IMR-90 (cell line): ENCODE results near the gene E4F1. TPM values are rescaled to one million over a fixed set of nuclear protein-coding genes. Genes with fewer than 3 reads are reported as not detected.

ENCODE experiments used
- ATAC-seq: fragments of 200-7000 bp; cut with Tn5 transposase; 2 replicates; pipeline ENCODE4 v1.9.1; 2020; ENCODE audit warnings: low read depth, mild to moderate bottlenecking, moderate library complexity
- BruUV-seq: library from RNA; stranded (reverse); fragments of 400-500 nt; replicated peaks from 2 replicates; lab custom pipeline; 2021; lab: Mats Ljungman, UMichigan
- CTCF ChIA-PET: fragments of 300-600 bp; formaldehyde crosslinking; extraction: SDS; loops from one replicate; lab custom pipeline; 2021; ENCODE audit warnings: antibody characterized with exemption; lab: Yijun Ruan, JAX
- POLR2A ChIA-PET: fragments of 300-600 bp; sonication (Branson Sonifier 250); formaldehyde crosslinking; loops from one replicate; lab custom pipeline; 2022; ENCODE audit warnings: antibody characterized with exemption; ENCODE audit not compliant: unreplicated experiment; lab: Charles Lee
- DNase-seq: peaks from one replicate; pipeline ENCODE4 v3.0.0; 2013
- H2AFZ ChIP-seq: replicated peaks from 2 replicates; pipeline ENCODE3; 2013; ENCODE audit warnings: low read length, mild to moderate bottlenecking; ENCODE audit not compliant: poor library complexity
- H2AK5ac ChIP-seq: 2 replicates; pipeline ENCODE4 v1.6.1; 2013; ENCODE audit warnings: low read depth, low read length, inconsistent platforms
- H2AK9ac ChIP-seq: replicated peaks from 2 replicates; pipeline ENCODE3; 2013; ENCODE audit warnings: mild to moderate bottlenecking, low read depth, low read length, moderate library complexity; ENCODE audit not compliant: poor library complexity
- H2BK120ac ChIP-seq: 2 replicates; pipeline ENCODE4 v1.6.1; 2013; ENCODE audit warnings: low read depth, low read length, inconsistent platforms
- H2BK15ac ChIP-seq: 3 replicates; pipeline ENCODE4 v1.6.1; 2013; ENCODE audit warnings: low read depth, low read length, inconsistent platforms
- H2BK20ac ChIP-seq: 2 replicates; pipeline ENCODE4 v1.6.1; 2013; ENCODE audit warnings: low read depth, mild to moderate bottlenecking, inconsistent platforms, low read length, moderate library complexity
- H2BK5ac ChIP-seq: 2 replicates; pipeline ENCODE4 v1.6.1; 2013; ENCODE audit warnings: mild to moderate bottlenecking, low read depth, low read length, inconsistent platforms; ENCODE audit not compliant: poor library complexity, severe bottlenecking
- H3K14ac ChIP-seq: replicated peaks from 2 replicates; pipeline ENCODE4 v1.6.1; 2013; ENCODE audit warnings: low read depth, low read length, inconsistent platforms
- H3K18ac ChIP-seq: 2 replicates; pipeline ENCODE4 v1.6.1; 2013; ENCODE audit warnings: low read depth, low read length, control low read depth
- H3K23ac ChIP-seq: 2 replicates; pipeline ENCODE4 v1.6.1; 2013; ENCODE audit warnings: low read depth, low read length, inconsistent platforms
- H3K27ac ChIP-seq: 2 replicates; pipeline ENCODE4 v1.5.1; 2013; ENCODE audit warnings: mild to moderate bottlenecking, control low read depth, low read length; ENCODE audit not compliant: insufficient read depth
- H3K27me3 ChIP-seq: 2 replicates; pipeline ENCODE4 v1.6.1; 2013; ENCODE audit warnings: low read length; ENCODE audit not compliant: control insufficient read depth, insufficient read depth
- H3K36me3 ChIP-seq: 2 replicates; pipeline ENCODE4 v1.6.1; 2013; ENCODE audit warnings: low read length, mixed read lengths; ENCODE audit not compliant: control insufficient read depth, insufficient read depth
- H3K4ac ChIP-seq: 2 replicates; pipeline ENCODE4 v1.6.1; 2013; ENCODE audit warnings: low read depth, low read length, inconsistent platforms
- H3K4me1 ChIP-seq: 2 replicates; pipeline ENCODE4 v1.6.1; 2013; ENCODE audit warnings: low read length, mixed read lengths; ENCODE audit not compliant: control insufficient read depth, insufficient read depth
- H3K4me2 ChIP-seq: 2 replicates; pipeline ENCODE4 v1.6.1; 2013; ENCODE audit warnings: low read depth, mild to moderate bottlenecking, control low read depth, low read length, moderate library complexity
- H3K4me3 ChIP-seq: 2 replicates; pipeline ENCODE4 v1.5.1; 2013; ENCODE audit warnings: low read depth, mild to moderate bottlenecking, control low read depth, low read length, moderate library complexity; ENCODE audit not compliant: insufficient read depth
- H3K56ac ChIP-seq: 2 replicates; pipeline ENCODE4 v1.6.1; 2013; ENCODE audit warnings: low read length, inconsistent platforms; ENCODE audit not compliant: insufficient read depth; ENCODE audit errors: extremely low read depth
- H3K79me1 ChIP-seq, 2 experiments: 2 replicates each; pipeline ENCODE4 v1.6.1; 2013; ENCODE audit warnings: low read length in 2 of 2, inconsistent platforms in 1 of 2, low read depth in 1 of 2
- H3K9ac ChIP-seq: 2 replicates; pipeline ENCODE4 v1.6.1; 2013; ENCODE audit warnings: low read depth, low read length, control low read depth
- H3K9me1 ChIP-seq: 2 replicates; pipeline ENCODE4 v1.6.1; 2013; ENCODE audit warnings: low read length, inconsistent platforms; ENCODE audit not compliant: insufficient read depth
- H3K9me3 ChIP-seq: 2 replicates; pipeline ENCODE4 v1.6.1; 2013; ENCODE audit warnings: low read length; ENCODE audit not compliant: control insufficient read depth, insufficient read depth
- H4K20me1 ChIP-seq: 2 replicates; pipeline ENCODE4 v1.6.1; 2013; ENCODE audit warnings: low read length, inconsistent platforms; ENCODE audit not compliant: insufficient read depth
- H4K5ac ChIP-seq: 2 replicates; pipeline ENCODE4 v1.6.1; 2013; ENCODE audit warnings: mild to moderate bottlenecking, low read depth, low read length, control low read depth
- H4K8ac ChIP-seq, 2 experiments: 2 replicates each; pipeline ENCODE4 v1.6.1; 2013; ENCODE audit warnings: low read depth in 2 of 2, low read length in 2 of 2, control low read depth in 1 of 2, inconsistent platforms in 1 of 2
- H4K91ac ChIP-seq: 2 replicates; pipeline ENCODE4 v1.6.1; 2013; ENCODE audit warnings: low read depth, low read length, inconsistent platforms; ENCODE audit not compliant: insufficient read depth
- CEBPB ChIP-seq: IDR thresholded peaks from 2 replicates; pipeline ENCODE4 v1.6.1; 2012; ENCODE audit warnings: low read depth, low read length, improper control_type of control experiment
- CHD1 ChIP-seq: IDR thresholded peaks from 2 replicates; pipeline ENCODE4 v1.6.1; 2012; ENCODE audit warnings: low read depth, low read length, improper control_type of control experiment
- FOS ChIP-seq: fragments of 150-350 bp; IDR thresholded peaks from 2 replicates; pipeline ENCODE4 v1.6.1; 2016; ENCODE audit warnings: low read depth, low read length
- MAZ ChIP-seq: IDR thresholded peaks from 2 replicates; pipeline ENCODE4 v1.6.1; 2012; ENCODE audit warnings: low read depth, mild to moderate bottlenecking, low read length, improper control_type of control experiment, moderate library complexity, borderline replicate concordance
- NFE2L2 ChIP-seq: fragments of 150-350 bp; IDR thresholded peaks from 2 replicates; pipeline ENCODE4 v1.6.1; 2016; ENCODE audit warnings: low read depth, mild to moderate bottlenecking, low read length
- RAD21 ChIP-seq: IDR thresholded peaks from 2 replicates; pipeline ENCODE4 v1.6.1; 2012; ENCODE audit warnings: low read length, improper control_type of control experiment
- USF2 ChIP-seq: fragments of 150-350 bp; IDR thresholded peaks from 2 replicates; pipeline ENCODE4 v1.6.1; 2017; ENCODE audit warnings: mild to moderate bottlenecking, antibody characterized with exemption, low read length, low read depth
- WGBS, 2 experiments: methylation state at CpG; one replicate each; pipeline versions ENCODE4 v1.1.5 to v1.1.7; 2013; ENCODE audit warnings: missing lambda C conversion rate in 2 of 2; ENCODE audit not compliant: insufficient read length in 1 of 2; ENCODE audit errors: extremely low coverage in 2 of 2; 5-methylcytosine and 5-hydroxymethylcytosine counted together
- dilution Hi-C: fragments of 300-500 bp; cut with HindIII; formaldehyde crosslinking; loops from one replicate; pipeline ENCODE4 v1.14.3; 2018; ENCODE audit warnings: low sequenced_read_pairs; ENCODE audit not compliant: unreplicated experiment
- in situ Hi-C: fragments of 300-500 bp; cut with MboI; formaldehyde crosslinking; loops from 3 replicates; pipeline ENCODE4 v1.14.3; 2019; ENCODE audit warnings: low sequenced_read_pairs, inconsistent platforms, mixed read lengths
- intact Hi-C: fragments of 100-400 bp; cut with micrococcal nuclease; formaldehyde crosslinking; loops from 2 replicates; pipeline ENCODE4 v1.10.0; 2022
- polyA plus RNA-seq, 3 experiments: library from polyadenylated mRNA; depleted of rRNA; stranded (reverse); fragments of >200 nt; gene quantifications; 2 replicates each; pipeline ENCODE4 v1.2.3, GENCODE V29; 2012; ENCODE audit warnings: low replicate concordance in 1 of 3
- total RNA-seq: library from RNA; depleted of rRNA; stranded (reverse); fragments of >200 nt; gene quantifications from 2 replicates; pipeline ENCODE4 v1.2.3, GENCODE V29; 2012
- TF ChIP-seq, protein P1 (sequence below): fragments of 150-350 bp; IDR thresholded peaks from 2 replicates; pipeline ENCODE4 v1.6.1; 2016; ENCODE audit warnings: low read depth, mild to moderate bottlenecking, low read length, moderate library complexity, borderline replicate concordance

E4F1 gene
- total and polyA plus RNA-seq, 2 of the 4 experiments (the other 2 are of a cell fraction), result 13.1 to 33.0 TPM

DNA sequence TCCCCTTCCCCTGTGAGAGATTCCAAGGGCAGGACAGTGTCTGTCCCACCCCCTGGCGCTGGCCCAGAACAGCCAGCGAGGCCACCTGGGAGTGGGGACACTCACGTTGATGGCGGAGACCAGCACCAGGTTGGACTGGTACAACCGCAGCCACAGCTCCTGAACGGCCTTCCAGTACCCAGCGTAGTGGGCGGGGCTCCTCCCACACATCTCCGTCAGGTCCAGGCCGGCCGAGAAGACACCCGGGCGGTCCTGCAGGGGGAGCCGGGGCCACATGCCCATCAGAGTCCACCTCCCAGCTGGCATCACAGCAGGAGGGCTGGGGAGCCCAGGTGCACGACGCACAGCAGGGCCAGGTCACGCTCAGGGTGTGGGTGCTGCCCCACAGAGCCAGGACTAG is 20.9 kb downstream of the E4F1 start:
- Histone ChIP-seq H2BK15ac (no peak overlapping the region), H3K56ac (no peak overlapping the region), H2BK120ac (no peak overlapping the region), H3K27me3 (no peaks in the 10 kb centered on the region), H2BK20ac (no peak overlapping the region), H3K36me3 (peaks cover 51% of the 10 kb centered on the region), H3K4me3 (no peak overlapping the region), H3K79me1 (peaks cover 14 to 31% of the 10 kb centered on the region in 2 experiments), H2BK5ac (no peak overlapping the region), H3K9me3 (no peaks in the 10 kb centered on the region), H2AFZ (no peak overlapping the region), H4K5ac (no peak overlapping the region), H3K23ac (no peak overlapping the region), H4K8ac (no peak overlapping the region), H3K27ac (no peak overlapping the region), H3K18ac (no peak overlapping the region), H4K20me1 (no peaks in the 10 kb centered on the region; the same call in none of the 2 replicates), H3K4me2 (no peak overlapping the region), H3K4ac (no peak overlapping the region), H2AK5ac (no peak overlapping the region), H3K9ac (no peak overlapping the region), H4K91ac (no peak overlapping the region), H3K4me1 (no peaks in the 10 kb centered on the region), H2AK9ac (peak overlapping the region; percentile 42), H3K9me1 (0 out of 2 replicates have a peak, but pooled peaks cover 2% of the 10 kb centered on the region), H3K14ac (no peak overlapping the region)
- ChIA-PET CTCF (interaction anchor here (0.5 kb wide), 1 partner anchor 406 kb away, joined by 7 read pairs; no protein-coding TSS in a partner anchor), POLR2A (no interaction called here)
- dilution Hi-C loops, result no loop called here
- no peak for DNase-seq
- TF ChIP-seq RAD21, result no peak
- no peak for TF ChIP-seq NFE2L2
- TF ChIP-seq, protein P1, sequence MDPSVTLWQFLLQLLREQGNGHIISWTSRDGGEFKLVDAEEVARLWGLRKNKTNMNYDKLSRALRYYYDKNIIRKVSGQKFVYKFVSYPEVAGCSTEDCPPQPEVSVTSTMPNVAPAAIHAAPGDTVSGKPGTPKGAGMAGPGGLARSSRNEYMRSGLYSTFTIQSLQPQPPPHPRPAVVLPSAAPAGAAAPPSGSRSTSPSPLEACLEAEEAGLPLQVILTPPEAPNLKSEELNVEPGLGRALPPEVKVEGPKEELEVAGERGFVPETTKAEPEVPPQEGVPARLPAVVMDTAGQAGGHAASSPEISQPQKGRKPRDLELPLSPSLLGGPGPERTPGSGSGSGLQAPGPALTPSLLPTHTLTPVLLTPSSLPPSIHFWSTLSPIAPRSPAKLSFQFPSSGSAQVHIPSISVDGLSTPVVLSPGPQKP, result no peak
- TF ChIP-seq CHD1, result no peak
- no peak for TF ChIP-seq CEBPB
- TF ChIP-seq MAZ, result no peak
- no peak for TF ChIP-seq FOS
- TF ChIP-seq USF2, result no peak
- intact Hi-C loops, result no loop called here
- in situ Hi-C loops, result no loop called here
- 88% methylated on average over 5 of the region's 17 CpGs; no CpG with 5 or more reads in 1 of the 2 experiments for WGBS, 2 experiments
- ATAC-seq, result no peak
- BruUV-seq, result no TSS peak
